Right lobe of liver (tissue), 4 donors: Measurements from ENCODE around the gene EIF2B5.

Experiments
- POLR2A ChIP-seq: fragments of 450-650 bp; IDR thresholded peaks from one replicate; pipeline ENCODE4 v1.6.1; 2017; ENCODE audit warnings: antibody characterized with exemption, mild to moderate bottlenecking
- TF ChIP-seq, protein P1 (sequence below), 4 donors: fragments of 200-600 bp in 3 of 4; fragments of 450-650 bp in 1 of 4; IDR thresholded peaks; one replicate each; pipeline versions ENCODE4 v1.5.1 to v1.8.0; 2016 to 2022; ENCODE audit warnings: antibody characterized with exemption in 4 of 4, mild to moderate bottlenecking in 2 of 4
- donor health status: DM: no; HTN: no; CAD: no.
- donor health status: DM: no; HTN: no; CAD: no.
- donor health status: DM: no; HTN: yes; CAD: no.

DNA sequence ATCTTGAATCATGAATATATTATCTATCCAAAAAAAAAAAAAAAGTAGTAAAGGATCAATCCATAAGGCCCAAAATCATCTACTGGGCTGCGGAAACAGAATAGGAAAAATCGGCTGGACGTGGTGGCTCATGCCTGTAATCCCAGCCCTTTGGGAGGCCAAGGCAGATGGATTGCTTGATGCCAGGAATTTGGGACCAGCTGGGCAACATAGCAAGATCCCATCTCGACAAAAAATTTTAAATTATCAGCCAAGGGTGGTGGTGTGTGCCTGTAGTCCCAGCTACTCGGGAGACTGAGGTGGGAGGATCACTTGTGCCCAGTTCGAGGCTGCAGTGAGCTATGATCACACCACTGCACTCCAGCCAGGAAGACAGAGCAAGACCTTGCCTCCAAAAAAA is 14.0 kb downstream of the EIF2B5 start:
- TF ChIP-seq, protein P1, sequence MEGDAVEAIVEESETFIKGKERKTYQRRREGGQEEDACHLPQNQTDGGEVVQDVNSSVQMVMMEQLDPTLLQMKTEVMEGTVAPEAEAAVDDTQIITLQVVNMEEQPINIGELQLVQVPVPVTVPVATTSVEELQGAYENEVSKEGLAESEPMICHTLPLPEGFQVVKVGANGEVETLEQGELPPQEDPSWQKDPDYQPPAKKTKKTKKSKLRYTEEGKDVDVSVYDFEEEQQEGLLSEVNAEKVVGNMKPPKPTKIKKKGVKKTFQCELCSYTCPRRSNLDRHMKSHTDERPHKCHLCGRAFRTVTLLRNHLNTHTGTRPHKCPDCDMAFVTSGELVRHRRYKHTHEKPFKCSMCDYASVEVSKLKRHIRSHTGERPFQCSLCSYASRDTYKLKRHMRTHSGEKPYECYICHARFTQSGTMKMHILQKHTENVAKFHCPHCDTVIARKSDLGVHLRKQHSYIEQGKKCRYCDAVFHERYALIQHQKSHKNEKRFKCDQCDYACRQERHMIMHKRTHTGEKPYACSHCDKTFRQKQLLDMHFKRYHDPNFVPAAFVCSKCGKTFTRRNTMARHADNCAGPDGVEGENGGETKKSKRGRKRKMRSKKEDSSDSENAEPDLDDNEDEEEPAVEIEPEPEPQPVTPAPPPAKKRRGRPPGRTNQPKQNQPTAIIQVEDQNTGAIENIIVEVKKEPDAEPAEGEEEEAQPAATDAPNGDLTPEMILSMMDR (IDR thresholded peaks at IDR 0.05) = no peak
- no peak for TF ChIP-seq POLR2A
